ENCODE measurements around the gene CDC16.

DNA sequence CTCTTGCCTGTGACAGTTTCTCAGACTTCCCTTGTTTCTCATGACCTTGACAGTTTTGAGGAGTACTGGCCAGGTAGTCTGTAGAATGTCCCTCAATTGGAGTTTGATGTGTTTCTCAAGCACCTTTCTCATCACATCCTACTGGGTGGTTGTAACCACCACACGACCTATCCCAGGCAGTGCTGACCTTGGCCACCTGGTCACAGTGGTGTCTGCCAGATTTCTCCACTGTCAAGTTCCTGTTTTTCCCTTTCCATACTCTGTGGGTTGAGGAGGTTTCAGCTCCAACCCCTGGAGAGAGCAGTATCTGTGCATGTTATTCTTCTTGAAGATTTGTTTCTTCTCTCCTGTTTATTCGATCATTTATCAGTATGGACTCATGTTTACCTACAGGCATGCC, 38.3 kb downstream of the CDC16 start:
- TF ChIP-seq GATA2 (IDR thresholded peaks at IDR 0.05; ENCODE audit: low read depth, low read length), result no peak
- TF ChIP-seq GATA3 (IDR thresholded peaks at IDR 0.05; ENCODE audit: low read depth, low read length), result no peak

All from SH-SY5Y (cell line).